CD4-positive, alpha-beta T cell treated with Interleukin-6 at 100 ng/mL for 8 hours (primary cell): ENCODE measurements around the gene CAPRIN1.

Source experiments
- DNase-seq: peaks from one replicate; pipeline ENCODE4 v3.0.0-alpha.2; 2020; ENCODE audit warnings: mixed read lengths, low spot score

The CAPRIN1 gene

GRCh38 chr11:34143048-34143447 is 91.5 kb downstream of the CAPRIN1 start:
- no peak for DNase-seq

DNA sequence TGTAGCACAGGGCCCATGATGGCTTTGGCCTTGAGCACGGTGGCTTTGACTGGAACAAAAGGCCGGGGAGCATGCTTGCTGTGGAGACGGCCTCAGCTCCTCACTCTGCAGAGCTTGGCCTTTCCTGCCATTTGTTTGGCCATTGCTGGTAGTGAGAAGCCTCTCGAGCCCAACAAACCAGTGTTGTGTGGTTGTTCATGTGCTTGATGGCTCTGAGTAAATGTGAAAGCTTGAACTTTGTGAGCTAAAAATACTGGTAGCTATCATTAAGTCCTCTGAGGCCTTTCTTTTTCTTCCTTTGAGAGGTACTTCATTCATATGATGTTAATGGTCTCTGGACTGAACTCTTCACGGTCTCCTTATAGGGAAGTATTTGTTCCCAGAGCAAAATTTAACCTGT is 93.5 kb downstream of the CAPRIN1 start:
- DNase-seq: no peak

GRCh38 chr11:34145847-34146381 is 94.4 kb downstream of the CAPRIN1 start:
- no peak for DNase-seq

DNA sequence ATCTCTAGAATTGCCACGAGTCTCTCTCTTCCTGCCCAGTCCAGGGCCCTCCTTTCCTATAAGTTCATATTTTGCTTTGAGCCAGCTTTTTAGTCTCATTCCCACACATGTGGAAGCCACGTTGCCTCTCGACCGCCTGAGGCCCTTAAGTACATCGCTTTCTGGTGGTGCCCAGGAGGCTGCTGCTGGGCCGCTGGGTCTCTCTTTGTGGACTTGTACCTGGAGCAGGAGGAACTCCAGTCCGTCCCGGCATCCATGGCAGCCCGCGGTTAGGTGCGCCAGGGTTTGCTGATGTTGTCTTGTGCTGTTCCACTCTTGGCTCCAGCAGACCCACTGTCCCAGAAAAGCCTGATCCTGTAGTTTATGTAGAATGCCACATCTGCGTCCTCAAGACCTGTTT is 94.9 kb downstream of the CAPRIN1 start:
- no peak for DNase-seq

DNA sequence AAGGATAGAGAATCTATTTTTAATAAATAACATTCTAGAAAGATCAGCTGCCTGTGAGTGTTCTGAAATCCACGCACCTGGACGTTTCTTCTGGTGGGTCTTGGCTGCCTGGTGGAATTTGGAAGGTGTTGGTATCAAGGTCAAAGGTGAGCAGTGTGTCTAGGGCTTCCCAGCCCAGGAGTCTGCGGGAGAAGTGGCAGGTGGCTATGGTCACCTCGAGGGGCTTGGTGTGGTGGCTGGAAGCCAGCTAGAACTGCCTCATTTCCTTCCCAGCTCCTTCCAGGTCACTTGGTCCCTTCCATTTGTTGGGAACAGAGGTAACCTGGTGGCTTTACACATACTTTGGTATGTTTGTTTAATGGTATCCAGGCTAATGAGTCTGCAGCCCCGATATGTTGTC is 95.3 kb downstream of the CAPRIN1 start:
- DNase-seq: no peak

- no peak for DNase-seq
Observed at GRCh38 chr11:34147581-34147980, 96.0 kb downstream of the CAPRIN1 start.

DNA sequence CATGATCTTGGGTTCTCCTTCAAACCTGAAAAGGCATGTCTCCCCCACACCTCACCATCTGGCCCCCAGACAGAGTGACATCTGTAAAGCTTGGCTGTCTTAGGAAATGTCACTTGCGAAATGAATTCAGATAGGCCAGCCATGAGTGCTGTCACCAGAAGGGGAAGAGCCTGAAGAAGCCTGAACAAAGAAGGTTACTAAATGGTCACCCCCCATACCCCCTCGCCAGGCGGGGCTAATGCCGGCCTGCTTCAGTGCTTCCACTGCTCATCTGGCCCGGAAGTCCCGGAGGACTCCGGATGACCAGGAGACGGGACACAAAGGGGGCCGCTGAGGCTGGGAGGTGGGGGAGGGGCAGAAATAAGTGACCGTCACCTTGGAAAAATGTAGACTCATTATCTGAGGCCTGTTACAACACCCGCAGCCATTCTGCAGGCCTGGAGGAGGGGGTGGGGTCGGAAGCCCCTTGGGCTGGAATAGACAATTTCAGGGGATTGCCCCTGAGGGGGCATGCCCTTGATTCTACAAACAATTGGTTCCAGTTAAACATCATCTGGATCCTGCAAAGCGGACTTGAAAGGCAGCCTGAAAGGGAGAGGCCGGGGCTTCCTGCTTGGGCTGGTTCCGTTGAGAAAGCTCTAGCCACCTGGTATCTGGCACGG is 97.1 kb downstream of the CAPRIN1 start:
- DNase-seq: no peak

- DNase-seq: no peak
Observed at GRCh38 chr11:34149274-34149673, 97.7 kb downstream of the CAPRIN1 start.

- no peak for DNase-seq
Observed at GRCh38 chr11:34149786-34150185, 98.3 kb downstream of the CAPRIN1 start.

GRCh38 chr11:34150494-34151151 is 99.1 kb downstream of the CAPRIN1 start:
- no peak for DNase-seq
